CD4-positive, alpha-beta T cell treated with Interferon gamma for 1 hour (primary cell): Measurements from ENCODE around the gene KRTAP10-6.
"Not testable (repeated sequence)": the region's sequence is repeated elsewhere in the genome, so short reads cannot be mapped to it uniquely, and the experiment has no call there.

Experiments used
- DNase-seq: peaks from one replicate; pipeline ENCODE4 v3.0.0-alpha.2; 2020

The KRTAP10-6 gene

GRCh38 chr21:44578371-44579055, 13.8 kb downstream of the KRTAP10-6 start:
- no peak for DNase-seq

- no peak for DNase-seq
Observed at GRCh38 chr21:44576025-44576420, 16.3 kb downstream of the KRTAP10-6 start.

GRCh38 chr21:44575307-44576024, 16.8 kb downstream of the KRTAP10-6 start:
- no peak for DNase-seq

- DNase-seq: no peak
Observed at GRCh38 chr21:44574457-44575306, 17.6 kb downstream of the KRTAP10-6 start.

- not testable (repeated sequence) for DNase-seq
Observed at GRCh38 chr21:44573630-44574456, 18.5 kb downstream of the KRTAP10-6 start, which contains the start of gene KRTAP10-4. KRTAP10-4 (plus strand) TSS chr21:44573729; CDS start chr21:44573759, 30 bp downstream.

DNA sequence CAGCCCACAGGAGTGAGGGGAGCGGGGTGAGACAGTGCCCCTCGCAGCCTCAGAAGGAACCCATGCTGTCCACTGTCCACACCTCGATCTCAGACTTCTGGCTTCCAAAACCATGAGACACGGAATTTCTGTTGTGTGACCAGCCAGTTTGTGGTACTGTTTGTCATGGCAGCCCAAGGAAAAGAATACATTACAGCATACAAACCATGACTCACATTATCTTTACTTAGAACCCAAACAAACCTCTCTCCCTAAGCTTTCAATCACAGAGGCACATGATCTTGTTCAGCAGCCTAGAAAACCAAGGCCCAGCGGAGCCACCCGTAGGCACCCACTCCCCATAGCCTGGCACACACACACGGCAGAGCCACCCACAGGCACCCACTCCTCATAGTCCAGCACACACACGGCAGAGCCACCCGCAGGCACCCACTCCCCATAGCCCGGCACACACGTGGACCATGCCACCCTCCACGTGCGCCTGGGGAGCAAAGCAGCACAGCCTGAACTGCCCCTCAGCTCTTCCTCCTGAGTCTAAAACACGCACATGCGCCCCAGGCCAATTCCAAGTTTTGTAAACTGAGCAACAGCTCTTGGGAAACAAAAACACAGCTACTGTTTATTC, 19.2 kb downstream of the KRTAP10-6 start:
- DNase-seq: no peak

DNA sequence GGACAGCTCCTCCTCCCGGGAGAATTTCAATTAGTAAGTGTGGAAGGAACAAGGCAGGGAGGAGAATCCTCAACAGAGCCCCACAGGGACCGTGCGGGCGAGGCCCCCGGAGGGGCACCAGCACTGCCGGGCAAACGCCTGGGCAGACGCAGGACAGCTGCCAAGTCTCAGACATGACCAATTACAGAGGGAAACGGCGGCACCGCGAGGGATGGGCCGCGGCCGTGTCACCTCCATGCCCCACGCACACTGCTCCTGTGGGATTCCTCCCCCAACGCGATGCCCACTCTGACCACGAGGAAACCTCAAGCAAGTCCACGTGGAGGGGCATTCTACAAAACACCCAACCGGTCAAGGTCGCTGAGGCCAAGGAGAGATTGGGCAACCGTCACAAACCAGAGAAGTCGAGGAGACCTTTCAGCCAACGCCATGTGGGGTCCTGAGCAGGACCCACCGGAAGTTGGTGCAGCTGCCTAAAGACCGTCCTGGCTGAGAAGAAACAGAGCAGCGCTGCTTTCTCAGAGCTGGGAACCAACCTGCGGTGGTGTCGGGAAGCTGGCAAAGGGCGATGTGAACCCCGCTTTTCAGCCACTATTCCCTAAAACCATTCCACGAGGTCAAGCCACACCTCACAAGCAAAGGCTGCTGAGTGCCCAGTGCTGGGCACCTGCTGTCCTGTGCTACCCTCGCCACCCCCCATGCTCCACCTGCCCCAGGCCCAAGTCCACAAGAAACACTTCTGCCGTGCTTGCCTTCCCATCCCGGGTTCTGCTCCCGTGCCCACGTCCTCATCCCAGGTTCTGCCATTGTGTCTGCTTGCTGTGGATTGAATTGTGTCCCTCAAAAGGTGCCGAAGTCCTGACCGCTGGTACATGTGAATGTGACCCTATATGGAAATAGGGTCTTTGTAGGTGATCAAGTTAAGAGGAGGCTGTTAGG, 20.2 kb downstream of the KRTAP10-6 start:
- no peak for DNase-seq

GRCh38 chr21:44571296-44571695, 21.0 kb downstream of the KRTAP10-6 start:
- DNase-seq: no peak

- DNase-seq: no peak
Observed at GRCh38 chr21:44569861-44570517, 22.3 kb downstream of the KRTAP10-6 start.

DNA sequence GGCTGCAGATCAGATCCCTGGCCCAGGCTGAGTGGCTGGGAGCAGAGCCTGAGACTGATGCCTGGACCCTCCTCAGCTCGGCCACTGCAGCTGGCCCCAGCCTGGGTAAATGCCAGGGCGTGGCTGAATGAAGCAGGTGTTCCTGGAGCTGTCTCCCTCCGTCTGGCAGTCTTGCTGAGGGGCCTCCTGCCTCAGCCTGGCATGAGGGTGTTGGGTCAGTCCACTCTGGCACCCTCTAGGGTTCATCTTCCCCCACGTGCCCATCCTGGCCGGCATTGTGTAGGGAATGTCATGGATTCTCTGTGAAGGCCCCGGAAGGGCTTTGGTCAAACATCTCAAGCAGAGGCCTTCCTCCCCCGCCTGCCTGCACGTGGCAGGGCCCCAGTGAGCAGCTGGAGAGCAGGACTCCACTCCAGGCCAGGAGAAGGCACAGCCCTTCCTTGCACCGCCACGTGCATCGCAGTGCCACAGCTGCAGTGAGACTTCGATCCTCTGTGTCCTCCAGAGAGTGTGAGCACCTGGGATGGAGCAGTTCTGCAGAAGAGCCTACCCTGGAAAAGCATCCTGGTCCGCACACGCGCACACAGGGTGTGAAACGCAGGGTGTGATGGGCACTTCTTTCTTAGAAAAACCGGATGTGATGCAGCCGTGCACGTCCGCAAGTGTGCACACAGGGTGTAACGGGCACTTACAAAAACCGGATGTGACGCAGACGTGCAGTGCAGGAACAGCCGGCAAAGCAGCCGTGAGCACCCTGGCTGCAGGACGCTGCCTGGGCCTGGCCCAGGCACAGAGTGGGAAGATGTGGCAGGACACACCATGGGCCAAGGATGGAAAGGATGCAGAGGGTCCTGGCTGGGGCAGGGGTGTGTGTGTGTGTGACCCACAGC, 23.4 kb downstream of the KRTAP10-6 start:
- DNase-seq: no peak

- no peak for DNase-seq
Observed at GRCh38 chr21:44568261-44568660, 24.0 kb downstream of the KRTAP10-6 start.

DNA sequence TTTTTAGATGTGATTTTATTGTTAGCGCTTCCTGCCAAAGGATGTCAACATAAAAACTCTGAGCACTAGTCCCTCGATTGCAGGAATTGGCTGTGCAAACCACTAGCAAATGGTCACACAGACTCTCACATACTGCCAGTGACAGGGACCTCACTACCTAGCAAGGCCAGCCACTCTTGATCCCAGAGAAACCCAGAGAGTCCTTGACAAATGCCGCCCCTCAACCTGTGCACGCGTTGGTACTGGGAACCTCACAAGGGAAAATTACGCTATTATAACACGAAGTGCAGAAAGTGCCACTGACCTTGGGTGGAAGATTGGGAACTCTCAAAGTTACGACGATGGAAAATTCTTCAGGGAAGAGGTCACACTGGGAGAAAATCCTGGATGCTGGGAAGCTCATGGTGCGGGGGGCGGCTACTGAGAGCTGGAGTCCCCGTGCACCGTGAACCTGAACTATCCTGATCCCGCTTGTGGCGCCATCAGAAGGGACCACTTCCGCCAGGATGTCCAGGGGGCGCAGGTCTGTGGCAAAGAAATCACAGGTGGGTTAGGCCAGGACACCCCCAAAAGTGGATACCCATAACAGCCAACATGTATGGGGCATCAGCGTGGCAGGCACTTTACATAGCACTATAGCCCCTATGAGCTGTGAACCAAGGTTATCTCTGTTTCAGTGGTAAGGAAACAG, 24.7 kb downstream of the KRTAP10-6 start:
- no peak for DNase-seq

DNA sequence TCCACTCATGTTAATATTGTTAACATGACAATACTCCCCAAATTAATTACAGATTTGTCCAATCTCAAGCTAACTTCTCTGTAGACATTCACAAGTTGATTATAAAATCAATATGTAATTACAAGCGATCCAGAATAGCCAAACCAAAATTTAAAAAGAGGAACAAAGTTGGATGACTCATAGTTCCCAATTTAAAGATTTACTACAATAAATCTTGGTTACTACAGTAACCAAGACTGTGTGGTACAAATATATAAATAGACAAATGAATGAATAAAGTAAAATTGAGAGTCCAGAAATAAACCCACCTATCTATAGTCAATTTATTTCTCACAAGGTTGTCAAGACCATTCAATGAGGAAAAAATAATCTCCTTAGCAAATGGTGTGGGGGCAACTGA, 25.9 kb downstream of the KRTAP10-6 start:
- no peak for DNase-seq

DNA sequence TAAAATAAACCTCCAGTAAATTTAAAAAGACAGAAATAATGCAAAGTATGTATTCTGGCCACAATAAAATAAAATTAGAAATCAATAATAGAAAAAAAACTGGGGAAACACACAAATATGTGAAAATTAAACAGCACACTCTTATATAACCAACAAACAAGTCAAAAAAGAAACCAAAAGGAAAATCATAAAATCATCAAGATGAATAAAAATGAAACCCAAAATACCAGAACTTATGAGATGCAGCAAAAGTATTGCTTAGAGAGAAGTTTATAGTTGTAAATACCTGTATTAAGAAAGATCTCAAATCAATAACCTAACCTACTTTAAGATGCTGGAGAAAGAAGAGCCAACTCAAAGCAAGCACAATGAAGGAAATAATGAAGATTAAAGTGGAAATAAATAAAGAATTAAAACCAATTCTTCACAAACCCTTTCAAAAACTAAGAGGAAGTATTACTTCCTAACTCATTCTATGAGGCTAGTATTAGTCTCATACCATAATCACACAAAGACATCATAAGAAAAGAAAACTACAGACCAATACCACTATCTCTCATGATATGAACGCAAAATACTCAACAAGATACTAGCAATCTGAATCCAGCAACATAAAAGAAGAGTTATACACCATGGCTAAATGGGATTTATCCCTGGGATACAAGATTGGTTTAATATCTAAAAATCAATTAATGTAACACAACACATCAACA, 27.3 kb downstream of the KRTAP10-6 start:
- DNase-seq: no peak

GRCh38 chr21:44564099-44564498, 28.2 kb downstream of the KRTAP10-6 start:
- no peak for DNase-seq

- DNase-seq: no peak
Observed at GRCh38 chr21:44558695-44559094, 33.6 kb downstream of the KRTAP10-6 start, which contains the start of gene KRTAP10-3. KRTAP10-3 (minus strand) TSS chr21:44558795; CDS start chr21:44558715, 80 bp downstream.

DNA sequence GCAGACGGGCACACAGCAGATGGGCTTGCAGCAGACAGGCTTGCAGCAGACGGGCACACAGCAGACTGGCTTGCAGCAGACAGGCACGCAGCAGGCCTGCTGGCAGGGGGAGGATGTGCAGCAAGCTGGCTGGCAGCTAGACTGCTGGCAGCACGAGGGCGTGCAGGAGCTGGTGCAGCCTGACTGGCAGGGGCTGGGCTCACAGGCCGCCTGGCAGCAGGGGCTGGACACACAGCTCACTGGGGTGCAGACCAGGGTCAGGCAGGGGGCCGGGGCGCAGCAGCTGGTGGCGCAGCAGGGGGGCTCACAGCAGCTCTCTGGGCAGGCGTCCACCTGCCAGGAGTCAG, 34.0 kb downstream of the KRTAP10-6 start:
- DNase-seq: not testable (repeated sequence)
